Lower leg skin (tissue), 4 donors: ENCODE results near the gene CFAP74. TPM values are rescaled to one million over a fixed set of nuclear protein-coding genes. Genes with fewer than 3 reads are reported as not detected.

Source experiments
- DNase-seq, 2 donors: peaks; one replicate each; pipeline ENCODE4 v3.0.0-alpha.2; 2019; ENCODE audit warnings: low spot score in 2 of 2
- H3K4me3 ChIP-seq: fragments of 200-600 bp; sonication (generic); 2 replicates; pipeline ENCODE4 v1.5.1; 2017; ENCODE audit warnings: mild to moderate bottlenecking, low read depth; ENCODE audit not compliant: poor library complexity, severe bottlenecking
- CTCF ChIP-seq, 3 donors: fragments of 450-650 bp; IDR thresholded peaks; one replicate each; pipeline ENCODE4 v1.5.1; 2016; ENCODE audit warnings: antibody characterized with exemption in 3 of 3, mild to moderate bottlenecking in 3 of 3, moderate library complexity in 2 of 3
- POLR2A ChIP-seq, 2 donors: fragments of 450-650 bp; IDR thresholded peaks; one replicate each; pipeline ENCODE4 v1.6.1; 2016 to 2017; ENCODE audit warnings: antibody characterized with exemption in 2 of 2, mild to moderate bottlenecking in 1 of 2, moderate library complexity in 1 of 2
- WGBS, 2 donors: methylation state at CpG; one replicate each; pipeline ENCODE4 v1.1.5; 2018; 5-methylcytosine and 5-hydroxymethylcytosine counted together
- intact Hi-C: fragments of 100-400 bp; cut with DNase I; formaldehyde crosslinking; loops from one replicate; pipeline ENCODE4 v1.15.0; 2023; ENCODE audit warnings: low total_unique reads
- total RNA-seq, 4 donors: library from RNA; depleted of rRNA; stranded (reverse); fragments of >200 nt; gene quantifications; one replicate each; pipeline ENCODE4 v1.1.0, GENCODE V29; 2016

Gene CFAP74
- total RNA-seq, 4 donors from 2014 or later: 0.10 TPM; not detected in 3

- TF ChIP-seq CTCF (IDR thresholded peaks at IDR 0.05) (no peak), POLR2A (IDR thresholded peaks at IDR 0.05) (no peak)
- no peak overlapping the region for H3K4me3 ChIP-seq
- intact Hi-C loops: no loop called here
- 49 to 53% methylated on average over 29 of the region's 29 CpGs for WGBS, 2 donors
- DNase-seq: no peak
These were observed 15.3 kb downstream of the CFAP74 start for GRCh38 chr1:1988061-1988945.

- no peak overlapping the region for H3K4me3 ChIP-seq
- no peak for TF ChIP-seq POLR2A (IDR thresholded peaks at IDR 0.05)
- WGBS, 2 donors: 80 to 87% methylated on average over 13 of the region's 13 CpGs
- intact Hi-C loops: no loop called here
- no peak for DNase-seq
These were observed 16.5 kb downstream of the CFAP74 start for GRCh38 chr1:1987142-1987510.

- TF ChIP-seq POLR2A (IDR thresholded peaks at IDR 0.05) (no peak), CTCF (IDR thresholded peaks at IDR 0.05) (no peak)
- 84 to 90% methylated on average over 22 to 23 of the region's 24 CpGs for WGBS, 2 donors
- no peak for DNase-seq
- intact Hi-C loops: no loop called here
- no peak overlapping the region for H3K4me3 ChIP-seq
These were observed 17.0 kb downstream of the CFAP74 start for GRCh38 chr1:1986451-1987141.

GRCh38 chr1:1985375-1986050 lies 18.1 kb downstream of the CFAP74 start:
- DNase-seq: no peak
- intact Hi-C loops: no loop called here

GRCh38 chr1:1984560-1985070 lies 19.0 kb downstream of the CFAP74 start:
- TF ChIP-seq POLR2A (IDR thresholded peaks at IDR 0.05) (no peak), CTCF (IDR thresholded peaks at IDR 0.05) (no peak)
- no peak for DNase-seq
- intact Hi-C loops: no loop called here
- 78 to 93% methylated on average over 17 of the region's 17 CpGs for WGBS, 2 donors
- H3K4me3 ChIP-seq: no peak overlapping the region

More at GRCh38 chr1:1985375-1986050, 18.1 kb downstream of the CFAP74 start:
- H3K4me3 ChIP-seq: no peak overlapping the region
- no peak for TF ChIP-seq CTCF (IDR thresholded peaks at IDR 0.05)
- TF ChIP-seq POLR2A (IDR thresholded peaks at IDR 0.05): no peak
- WGBS, 2 donors: 86% methylated on average over 27 to 28 of the region's 32 CpGs
